A549 (cell line): ENCODE measurements around the gene QSER1. TPM values are rescaled to one million over a fixed set of nuclear protein-coding genes. Genes with fewer than 3 reads are reported as not detected.

Experiments used
- CBX8 ChIP-seq: fragments of 200-600 bp; sonication (generic); IDR thresholded peaks from 2 replicates; pipeline ENCODE4 v1.6.1; 2016
- CHD4 ChIP-seq: fragments of 200-600 bp; sonication (generic); IDR thresholded peaks from 2 replicates; pipeline ENCODE4 v1.6.1; 2016; ENCODE audit warnings: antibody characterized with exemption, mild to moderate bottlenecking, borderline replicate concordance
- EHF ChIP-seq: fragments of 250-450 bp; sonication (Bioruptor Pico); IDR thresholded peaks from 2 replicates; pipeline ENCODE4 v1.5.0; 2020; ENCODE audit warnings: mild to moderate bottlenecking
- EHMT2 ChIP-seq: fragments of 200-600 bp; sonication (generic); IDR thresholded peaks from 2 replicates; pipeline ENCODE4 v1.6.1; 2016; ENCODE audit warnings: antibody characterized with exemption, low read depth, mild to moderate bottlenecking, moderate library complexity
- EP300 ChIP-seq, 2 experiments: fragments of >200 bp; sonication (Bioruptor Twin); formaldehyde crosslinking; IDR thresholded peaks; 2 replicates in 1 of 2; 3 replicates in 1 of 2; pipeline ENCODE4 v1.6.1; 2016 to 2017
- ESRRA ChIP-seq: fragments of 150-350 bp; IDR thresholded peaks from 2 replicates; pipeline ENCODE4 v1.6.1; 2014; ENCODE audit warnings: mild to moderate bottlenecking, low read length, borderline replicate concordance
- FOSL2 ChIP-seq, 2 experiments: fragments of 450-650 bp in 1 of 2; fragments of >200 bp in 1 of 2; sonication (Bioruptor Twin) in 1 of 2; formaldehyde crosslinking; IDR thresholded peaks; 2 replicates each; pipeline versions ENCODE4 v1.5.0 to v1.6.1; 2016 to 2020; ENCODE audit warnings: mild to moderate bottlenecking in 1 of 2, moderate library complexity in 1 of 2
- HOXA7 ChIP-seq: fragments of 250-450 bp; sonication (Bioruptor Pico); IDR thresholded peaks from 2 replicates; pipeline ENCODE4 v1.5.0; 2020; ENCODE audit warnings: mild to moderate bottlenecking, moderate library complexity
- JUN ChIP-seq, 2 experiments: fragments of >200 bp; sonication (Bioruptor Twin); formaldehyde crosslinking; IDR thresholded peaks; 2 replicates in 1 of 2; 3 replicates in 1 of 2; pipeline ENCODE4 v1.6.1; 2016 to 2017
- JUNB ChIP-seq: fragments of >200 bp; sonication (Bioruptor Twin); formaldehyde crosslinking; IDR thresholded peaks from 2 replicates; pipeline ENCODE4 v1.6.1; 2016
- KDM5A ChIP-seq: fragments of 200-600 bp; sonication (generic); IDR thresholded peaks from 2 replicates; pipeline ENCODE4 v1.6.1; 2016; ENCODE audit warnings: antibody characterized with exemption, mild to moderate bottlenecking
- MYC ChIP-seq: IDR thresholded peaks from 2 replicates; pipeline ENCODE4 v1.6.1; 2012; ENCODE audit warnings: mild to moderate bottlenecking, inconsistent platforms, low read length, improper control_type of control experiment, borderline replicate concordance
- NPAS2 ChIP-seq: fragments of 250-450 bp; sonication (Bioruptor Pico); IDR thresholded peaks from 2 replicates; pipeline ENCODE4 v1.8.0; 2022; ENCODE audit warnings: mild to moderate bottlenecking, moderate library complexity, borderline replicate concordance
- PHF8 ChIP-seq: fragments of 200-600 bp; sonication (generic); IDR thresholded peaks from 2 replicates; pipeline ENCODE4 v1.6.1; 2016; ENCODE audit warnings: low read depth, mild to moderate bottlenecking, antibody characterized with exemption, moderate library complexity, borderline replicate concordance
- POLR2A ChIP-seq: IDR thresholded peaks from 2 replicates; pipeline ENCODE4 v1.6.1; 2012; ENCODE audit warnings: mild to moderate bottlenecking, low read length
- POLR2AphosphoS2 ChIP-seq: conservative IDR thresholded peaks from 2 replicates; pipeline ENCODE4 v1.6.1; 2012; ENCODE audit warnings: low read length, improper control_type of control experiment, inconsistent platforms
- RAD21 ChIP-seq, 2 experiments: fragments of >200 bp in 1 of 2; sonication (Bioruptor Twin) in 1 of 2; formaldehyde crosslinking in 1 of 2; IDR thresholded peaks in 1 of 2; conservative IDR thresholded peaks in 1 of 2; 2 replicates in 1 of 2; 3 replicates in 1 of 2; pipeline ENCODE4 v1.6.1; 2012 to 2018; ENCODE audit warnings: inconsistent platforms in 1 of 2
- RARB ChIP-seq: fragments of 250-450 bp; sonication (Bioruptor Pico); IDR thresholded peaks from 2 replicates; pipeline ENCODE4 v1.8.0; 2021; ENCODE audit warnings: mild to moderate bottlenecking, moderate library complexity
- RNF2 ChIP-seq: fragments of 200-600 bp; sonication (generic); IDR thresholded peaks from 2 replicates; pipeline ENCODE4 v1.6.1; 2016; ENCODE audit warnings: low read depth, mild to moderate bottlenecking, antibody characterized with exemption, moderate library complexity, borderline replicate concordance
- SREBF2 ChIP-seq: fragments of 450-650 bp; IDR thresholded peaks from 2 replicates; pipeline ENCODE4 v1.6.1; 2014; ENCODE audit warnings: mild to moderate bottlenecking, moderate library complexity
- ZC3H11A ChIP-seq: fragments of 450-650 bp; IDR thresholded peaks from 2 replicates; pipeline ENCODE4 v1.6.1; 2014; ENCODE audit warnings: antibody characterized with exemption, mild to moderate bottlenecking
- ZFP36 ChIP-seq: fragments of 450-650 bp; IDR thresholded peaks from 2 replicates; pipeline ENCODE4 v1.6.1; 2014; ENCODE audit warnings: borderline replicate concordance; ENCODE audit not compliant: partially characterized antibody
- polyA plus RNA-seq, 4 experiments: library from polyadenylated mRNA; depleted of rRNA in 3 of 4; stranded (reverse); fragments of >200 nt; fragmentation: RNase III in 1 of 4; extraction: RNeasy Plus Mini Kit Qiagen cat#74134 plus additional on column Dnase treatment in 1 of 4; gene quantifications; 2 replicates in 3 of 4; 3 replicates in 1 of 4; pipeline ENCODE4 v1.2.3, GENCODE V29; 2011 to 2017
- TF ChIP-seq, protein P1 (sequence below): fragments of 450-650 bp; IDR thresholded peaks from 2 replicates; pipeline ENCODE4 v1.6.1; 2014; ENCODE audit warnings: antibody characterized with exemption
- TF ChIP-seq, protein P2 (sequence below): fragments of 200-600 bp; sonication (generic); IDR thresholded peaks from 2 replicates; pipeline ENCODE4 v1.6.1; 2016; ENCODE audit warnings: antibody characterized with exemption, mild to moderate bottlenecking, moderate library complexity
- TF ChIP-seq, protein P3 (sequence below): IDR thresholded peaks from 2 replicates; pipeline ENCODE4 v1.6.1; 2012
- TF ChIP-seq, protein P4 (sequence below): fragments of >200 bp; sonication (Bioruptor Twin); formaldehyde crosslinking; IDR thresholded peaks from 2 replicates; pipeline ENCODE4 v1.6.1; 2016
- TF ChIP-seq, protein P5 (sequence below): fragments of 250-450 bp; sonication (Bioruptor Pico); IDR thresholded peaks from 2 replicates; pipeline ENCODE4 v1.5.0; 2020; ENCODE audit warnings: low read depth, mild to moderate bottlenecking, moderate library complexity
- TF ChIP-seq, protein P6 (sequence below): IDR thresholded peaks from 2 replicates; pipeline ENCODE4 v1.6.1; 2012; ENCODE audit warnings: low read depth, borderline replicate concordance

The QSER1 gene
- polyA plus RNA-seq, 2 of the 4 experiments (the other 2 are of a cell fraction): 13.2 to 27.2 TPM

DNA sequence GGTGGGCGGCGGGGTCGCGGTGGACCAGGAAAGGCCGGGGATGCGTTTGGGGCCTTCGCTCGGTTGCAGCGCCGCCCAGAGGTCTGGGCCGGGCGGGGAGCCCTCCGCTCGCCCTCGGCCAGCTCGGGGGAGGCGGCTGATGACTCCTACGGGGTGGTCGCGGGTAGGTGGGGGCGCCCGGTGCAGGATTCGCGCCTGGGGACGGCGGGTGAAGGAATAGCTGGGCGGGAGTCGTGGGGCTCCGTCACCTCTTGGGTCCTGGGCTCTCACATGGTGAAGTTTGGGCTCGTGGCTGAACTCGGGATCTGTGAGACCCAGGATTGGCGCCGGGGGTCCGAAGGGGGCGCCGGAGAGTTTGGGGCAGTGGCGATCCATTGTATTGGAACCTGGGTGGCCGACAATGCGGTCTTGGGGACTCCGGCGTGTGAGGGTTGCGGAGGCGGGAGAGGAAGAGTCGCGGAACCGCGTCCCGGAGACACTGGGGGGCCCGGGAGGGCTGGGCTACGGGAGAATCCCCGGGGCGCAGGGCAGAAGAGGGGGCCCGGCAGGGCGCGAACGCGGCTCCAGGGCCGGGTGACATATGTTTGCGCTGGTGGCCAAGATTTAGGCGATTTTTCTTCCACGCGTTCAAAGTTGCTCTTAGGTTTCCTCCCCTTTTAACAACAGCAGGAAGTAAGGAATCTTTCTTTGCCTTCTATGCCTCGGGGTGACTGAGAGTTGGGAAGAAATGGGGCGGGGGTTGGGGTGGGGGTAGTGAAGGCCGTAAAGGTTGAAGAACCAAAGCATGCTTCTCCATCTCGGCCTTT, 935 bp downstream of the QSER1 start (continued):
- TF ChIP-seq, protein P1, sequence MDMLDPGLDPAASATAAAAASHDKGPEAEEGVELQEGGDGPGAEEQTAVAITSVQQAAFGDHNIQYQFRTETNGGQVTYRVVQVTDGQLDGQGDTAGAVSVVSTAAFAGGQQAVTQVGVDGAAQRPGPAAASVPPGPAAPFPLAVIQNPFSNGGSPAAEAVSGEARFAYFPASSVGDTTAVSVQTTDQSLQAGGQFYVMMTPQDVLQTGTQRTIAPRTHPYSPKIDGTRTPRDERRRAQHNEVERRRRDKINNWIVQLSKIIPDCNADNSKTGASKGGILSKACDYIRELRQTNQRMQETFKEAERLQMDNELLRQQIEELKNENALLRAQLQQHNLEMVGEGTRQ: no peak
- TF ChIP-seq JUNB (no peak), ZFP36 (no peak), ZC3H11A (no peak), HOXA7 (CRISPR knock-in tag) (no peak), KDM5A (peak; percentile 55), FOSL2 (IDR thresholded peaks at IDR 0.05) (no peak), FOSL2 (CRISPR knock-in tag; IDR thresholded peaks at IDR 0.05) (peak; percentile 27; the same call in 1 of the 2 replicates), PHF8 (0 out of 2 replicates have a peak, but pooled peaks have one; percentile 60), JUN (IDR thresholded peaks at IDR 0.05) (no peak), CHD4 (no peak), EHMT2 (no peak), NPAS2 (CRISPR knock-in tag) (no peak), EP300 (IDR thresholded peaks at IDR 0.05) (no peak), POLR2AphosphoS2 (no peak), RAD21 (conservative IDR thresholded peaks at IDR 0.05 in 1 of 2, IDR thresholded peaks at IDR 0.05 in 1 of 2) (peak in 1 of 2 experiments; percentile 29; a peak in 1 of 5 replicates), RARB (CRISPR knock-in tag) (no peak), SREBF2 (no peak), POLR2A (no peak; the same call in none of the 2 replicates), MYC (no peak), RNF2 (no peak), ESRRA (no peak), EHF (CRISPR knock-in tag) (no peak), CBX8 (no peak)
- TF ChIP-seq, protein P2, sequence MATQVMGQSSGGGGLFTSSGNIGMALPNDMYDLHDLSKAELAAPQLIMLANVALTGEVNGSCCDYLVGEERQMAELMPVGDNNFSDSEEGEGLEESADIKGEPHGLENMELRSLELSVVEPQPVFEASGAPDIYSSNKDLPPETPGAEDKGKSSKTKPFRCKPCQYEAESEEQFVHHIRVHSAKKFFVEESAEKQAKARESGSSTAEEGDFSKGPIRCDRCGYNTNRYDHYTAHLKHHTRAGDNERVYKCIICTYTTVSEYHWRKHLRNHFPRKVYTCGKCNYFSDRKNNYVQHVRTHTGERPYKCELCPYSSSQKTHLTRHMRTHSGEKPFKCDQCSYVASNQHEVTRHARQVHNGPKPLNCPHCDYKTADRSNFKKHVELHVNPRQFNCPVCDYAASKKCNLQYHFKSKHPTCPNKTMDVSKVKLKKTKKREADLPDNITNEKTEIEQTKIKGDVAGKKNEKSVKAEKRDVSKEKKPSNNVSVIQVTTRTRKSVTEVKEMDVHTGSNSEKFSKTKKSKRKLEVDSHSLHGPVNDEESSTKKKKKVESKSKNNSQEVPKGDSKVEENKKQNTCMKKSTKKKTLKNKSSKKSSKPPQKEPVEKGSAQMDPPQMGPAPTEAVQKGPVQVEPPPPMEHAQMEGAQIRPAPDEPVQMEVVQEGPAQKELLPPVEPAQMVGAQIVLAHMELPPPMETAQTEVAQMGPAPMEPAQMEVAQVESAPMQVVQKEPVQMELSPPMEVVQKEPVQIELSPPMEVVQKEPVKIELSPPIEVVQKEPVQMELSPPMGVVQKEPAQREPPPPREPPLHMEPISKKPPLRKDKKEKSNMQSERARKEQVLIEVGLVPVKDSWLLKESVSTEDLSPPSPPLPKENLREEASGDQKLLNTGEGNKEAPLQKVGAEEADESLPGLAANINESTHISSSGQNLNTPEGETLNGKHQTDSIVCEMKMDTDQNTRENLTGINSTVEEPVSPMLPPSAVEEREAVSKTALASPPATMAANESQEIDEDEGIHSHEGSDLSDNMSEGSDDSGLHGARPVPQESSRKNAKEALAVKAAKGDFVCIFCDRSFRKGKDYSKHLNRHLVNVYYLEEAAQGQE: no peak
- TF ChIP-seq, protein P3, sequence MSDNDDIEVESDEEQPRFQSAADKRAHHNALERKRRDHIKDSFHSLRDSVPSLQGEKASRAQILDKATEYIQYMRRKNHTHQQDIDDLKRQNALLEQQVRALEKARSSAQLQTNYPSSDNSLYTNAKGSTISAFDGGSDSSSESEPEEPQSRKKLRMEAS: peak; percentile 43; the same call in 1 of the 2 replicates
- TF ChIP-seq, protein P4, sequence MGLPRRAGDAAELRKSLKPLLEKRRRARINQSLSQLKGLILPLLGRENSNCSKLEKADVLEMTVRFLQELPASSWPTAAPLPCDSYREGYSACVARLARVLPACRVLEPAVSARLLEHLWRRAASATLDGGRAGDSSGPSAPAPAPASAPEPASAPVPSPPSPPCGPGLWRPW: no peak
- TF ChIP-seq, protein P5, sequence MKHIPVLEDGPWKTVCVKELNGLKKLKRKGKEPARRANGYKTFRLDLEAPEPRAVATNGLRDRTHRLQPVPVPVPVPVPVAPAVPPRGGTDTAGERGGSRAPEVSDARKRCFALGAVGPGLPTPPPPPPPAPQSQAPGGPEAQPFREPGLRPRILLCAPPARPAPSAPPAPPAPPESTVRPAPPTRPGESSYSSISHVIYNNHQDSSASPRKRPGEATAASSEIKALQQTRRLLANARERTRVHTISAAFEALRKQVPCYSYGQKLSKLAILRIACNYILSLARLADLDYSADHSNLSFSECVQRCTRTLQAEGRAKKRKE: no peak
- TF ChIP-seq, protein P6, sequence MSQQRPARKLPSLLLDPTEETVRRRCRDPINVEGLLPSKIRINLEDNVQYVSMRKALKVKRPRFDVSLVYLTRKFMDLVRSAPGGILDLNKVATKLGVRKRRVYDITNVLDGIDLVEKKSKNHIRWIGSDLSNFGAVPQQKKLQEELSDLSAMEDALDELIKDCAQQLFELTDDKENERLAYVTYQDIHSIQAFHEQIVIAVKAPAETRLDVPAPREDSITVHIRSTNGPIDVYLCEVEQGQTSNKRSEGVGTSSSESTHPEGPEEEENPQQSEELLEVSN: 0 out of 2 replicates have a peak, but pooled peaks have one; percentile 23
